Measurements from ENCODE around the gene EPHB2. TPM values are rescaled to one million over a fixed set of nuclear protein-coding genes. Genes with fewer than 3 reads are reported as not detected.
A peak's percentile ranks its signal among the peaks of the same experiment; 100 is the strongest.

EPHB2 gene
- total RNA-seq, 2 donors from 2014 or later = 34.0 to 50.7 TPM

GRCh38 chr1:22913421-22914141, 202.9 kb downstream of the EPHB2 start:
- Mint-ChIP-seq H3K4me1 (peaks cover 7% of the 10 kb centered on the region), H3K9me3 (no peaks in the 10 kb centered on the region), H3K4me3 (no peak overlapping the region), H3K27me3 (ENCODE audit: insufficient read depth) (no peaks in the 10 kb centered on the region), H3K27ac (no peak overlapping the region), H3K36me3 (ENCODE audit: low read depth) (peaks cover 6% of the 10 kb centered on the region)
- DNase-seq = no peak
- no peaks in the 10 kb centered on the region for H3K9me3 ChIP-seq (ENCODE audit: control insufficient read depth, low read length)
- no peaks in the 10 kb centered on the region for H3K4me1 ChIP-seq (ENCODE audit: control insufficient read depth, insufficient read depth, low read length)
- no peak for TF ChIP-seq CTCF (conservative IDR thresholded peaks at IDR 0.05)
- no peaks in the 10 kb centered on the region for H3K27me3 ChIP-seq (ENCODE audit: control insufficient read depth, insufficient read depth, low read length, poor library complexity, severe bottlenecking)
- H3K9ac ChIP-seq (ENCODE audit: extremely low read depth, low read length, poor library complexity, severe bottlenecking) = no peak overlapping the region
- no peak overlapping the region for H3K4me3 ChIP-seq (ENCODE audit: low read length)
- WGBS, 2 experiments (ENCODE audit: insufficient coverage in 1 of 2, insufficient read length in 1 of 2) = 83 to 93% methylated on average over 16 to 24 of the region's 24 CpGs
- no peak overlapping the region for H3K27ac ChIP-seq (ENCODE audit: low read depth, low read length)
- peaks cover 4% of the 10 kb centered on the region for H3K36me3 ChIP-seq (ENCODE audit: control insufficient read depth, insufficient read depth, low read length)

GRCh38 chr1:22914156-22914555, 203.5 kb downstream of the EPHB2 start:
- peaks cover 6% of the 10 kb centered on the region for H3K36me3 Mint-ChIP-seq (ENCODE audit: low read depth)
- WGBS, 2 experiments (ENCODE audit: insufficient coverage in 1 of 2, insufficient read length in 1 of 2) = 92 to 96% methylated on average over 7 to 10 of the region's 10 CpGs
- Histone ChIP-seq H3K4me1 (ENCODE audit: control insufficient read depth, insufficient read depth, low read length) (no peaks in the 10 kb centered on the region), H3K9me3 (ENCODE audit: control insufficient read depth, low read length) (no peaks in the 10 kb centered on the region), H3K4me3 (ENCODE audit: low read length) (no peak overlapping the region), H3K27ac (ENCODE audit: low read depth, low read length) (no peak overlapping the region), H3K9ac (ENCODE audit: extremely low read depth, low read length, poor library complexity, severe bottlenecking) (no peak overlapping the region), H3K36me3 (ENCODE audit: control insufficient read depth, insufficient read depth, low read length) (peaks cover 4% of the 10 kb centered on the region), H3K27me3 (ENCODE audit: control insufficient read depth, insufficient read depth, low read length, poor library complexity, severe bottlenecking) (no peaks in the 10 kb centered on the region)
- no peak overlapping the region for H3K27ac Mint-ChIP-seq
- H3K4me3 Mint-ChIP-seq = no peak overlapping the region
- H3K4me1 Mint-ChIP-seq = peaks cover 7% of the 10 kb centered on the region
- DNase-seq = no peak
- H3K27me3 Mint-ChIP-seq (ENCODE audit: insufficient read depth) = no peaks in the 10 kb centered on the region
- TF ChIP-seq CTCF (conservative IDR thresholded peaks at IDR 0.05) = no peak
- no peaks in the 10 kb centered on the region for H3K9me3 Mint-ChIP-seq

- peaks cover 4% of the 10 kb centered on the region for H3K36me3 ChIP-seq (ENCODE audit: control insufficient read depth, insufficient read depth, low read length)
- TF ChIP-seq CTCF (conservative IDR thresholded peaks at IDR 0.05) = peak; percentile 47
- no peak overlapping the region for H3K9ac ChIP-seq (ENCODE audit: extremely low read depth, low read length, poor library complexity, severe bottlenecking)
- peak; percentile 64 for DNase-seq
- H3K4me1 ChIP-seq (ENCODE audit: control insufficient read depth, insufficient read depth, low read length) = no peaks in the 10 kb centered on the region
- H3K4me1 Mint-ChIP-seq = peaks cover 7% of the 10 kb centered on the region
- H3K27me3 ChIP-seq (ENCODE audit: control insufficient read depth, insufficient read depth, low read length, poor library complexity, severe bottlenecking) = no peaks in the 10 kb centered on the region
- no peaks in the 10 kb centered on the region for H3K27me3 Mint-ChIP-seq (ENCODE audit: insufficient read depth)
- no peaks in the 10 kb centered on the region for H3K9me3 ChIP-seq (ENCODE audit: control insufficient read depth, low read length)
- WGBS, 2 experiments (ENCODE audit: insufficient coverage in 1 of 2, insufficient read length in 1 of 2) = 83% methylated on average over 4 to 8 of the region's 8 CpGs
- peak overlapping the region; percentile 73 for H3K27ac Mint-ChIP-seq
- no peaks in the 10 kb centered on the region for H3K9me3 Mint-ChIP-seq
- peaks cover 6% of the 10 kb centered on the region for H3K36me3 Mint-ChIP-seq (ENCODE audit: low read depth)
- peak overlapping the region; percentile 5 for H3K27ac ChIP-seq (ENCODE audit: low read depth, low read length)
- no peak overlapping the region for H3K4me3 Mint-ChIP-seq
- no peak overlapping the region for H3K4me3 ChIP-seq (ENCODE audit: low read length)
Measured at GRCh38 chr1:22914633-22915217, 204.1 kb downstream of the EPHB2 start.
